Parathyroid adenoma (tissue), 2 donors: ENCODE results near the gene ZNF485.

Source experiments
- H2AFZ ChIP-seq: fragments of 300-600 bp; sonication (generic); one replicate; pipeline ENCODE4 v1.7.0; 2017; ENCODE audit warnings: antibody characterized with exemption, mild to moderate bottlenecking
- H3K27ac ChIP-seq: fragments of 300-600 bp; sonication (generic); one replicate; pipeline ENCODE4 v1.7.0; 2017
- H3K27me3 ChIP-seq: fragments of 300-600 bp; sonication (generic); one replicate; pipeline ENCODE4 v1.7.0; 2017; ENCODE audit warnings: low read length; ENCODE audit not compliant: control insufficient read depth, insufficient read depth
- H3K36me3 ChIP-seq: fragments of 300-600 bp; sonication (generic); one replicate; pipeline ENCODE4 v1.7.0; 2017; ENCODE audit warnings: low read length; ENCODE audit not compliant: control insufficient read depth, insufficient read depth
- H3K4me1 ChIP-seq: fragments of 300-600 bp; sonication (generic); one replicate; pipeline ENCODE4 v1.7.0; 2017; ENCODE audit warnings: control low read depth
- H3K4me2 ChIP-seq: fragments of 300-600 bp; sonication (generic); one replicate; pipeline ENCODE4 v1.7.0; 2017; ENCODE audit warnings: low read length
- H3K4me3 ChIP-seq: fragments of 300-600 bp; sonication (generic); one replicate; pipeline ENCODE4 v1.7.0; 2017; ENCODE audit warnings: low read depth, low read length
- H3K79me2 ChIP-seq: fragments of 300-600 bp; sonication (generic); one replicate; pipeline ENCODE4 v1.7.0; 2017; ENCODE audit warnings: control low read depth
- H3K9ac ChIP-seq: fragments of 300-600 bp; sonication (generic); one replicate; pipeline ENCODE4 v1.7.0; 2017; ENCODE audit warnings: mild to moderate bottlenecking
- H3K9me3 ChIP-seq: fragments of 300-600 bp; sonication (generic); one replicate; pipeline ENCODE4 v1.7.0; 2017; ENCODE audit warnings: low read length; ENCODE audit not compliant: control insufficient read depth
- CTCF ChIP-seq: fragments of 300-600 bp; sonication (generic); IDR thresholded peaks from one replicate; pipeline ENCODE4 v1.7.0; 2017; ENCODE audit warnings: antibody characterized with exemption, mild to moderate bottlenecking
- donor health status: primary hyperparathyroidism.

Gene ZNF485

DNA sequence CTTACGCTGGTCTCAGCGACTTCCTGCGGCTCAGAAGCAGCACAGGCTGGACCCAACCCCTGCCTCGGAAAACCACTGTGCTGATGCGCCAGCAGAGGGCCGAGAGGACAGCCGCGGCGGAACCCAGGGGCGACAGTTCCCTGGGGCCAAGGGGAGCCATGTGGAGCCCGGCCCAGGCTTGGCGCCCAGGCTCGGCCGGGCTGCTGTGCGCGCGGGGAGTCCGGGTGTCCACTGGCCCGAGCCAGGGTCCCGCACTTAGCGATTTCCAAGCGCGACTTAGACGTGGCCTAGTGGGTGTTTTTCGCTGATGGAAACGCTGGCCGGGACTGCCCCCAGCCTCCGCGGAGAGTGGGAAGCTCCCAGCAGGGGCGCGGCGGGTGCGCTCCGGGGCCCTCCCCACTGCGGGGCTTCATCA, 61.1 kb downstream of the ZNF485 start:
- TF ChIP-seq CTCF: peak; percentile 39
- Histone ChIP-seq H3K27ac (no peak overlapping the region), H3K9ac (no peak overlapping the region)

More for the DNA sequence above, 61.1 kb downstream of the ZNF485 start:
- Histone ChIP-seq H3K4me2 (no peak overlapping the region), H2AFZ (peak overlapping the region; percentile 79), H3K36me3 (no peaks in the 10 kb centered on the region), H3K4me1 (no peaks in the 10 kb centered on the region), H3K4me3 (no peak overlapping the region), H3K9me3 (no peaks in the 10 kb centered on the region), H3K27me3 (no peaks in the 10 kb centered on the region), H3K79me2 (no peaks in the 10 kb centered on the region)
